AG20443 (cell line): ENCODE measurements around the gene ADRA2B.
A peak's percentile ranks its signal among the peaks of the same experiment; 100 is the strongest.

Source experiments
- DNase-seq: peaks from one replicate; pipeline ENCODE4 v3.0.0; 2012; ENCODE audit warnings: low spot score, mixed read lengths

ADRA2B gene

GRCh38 chr2:96116879-96117533, 635 bp upstream of the ADRA2B start:
- peak; percentile 96 for DNase-seq

- no peak for DNase-seq
Observed at GRCh38 chr2:96115631-96116423, 544 bp downstream of the ADRA2B start.

- DNase-seq, result no peak
Observed at GRCh38 chr2:96114903-96115581, 1.3 kb downstream of the ADRA2B start.

DNA sequence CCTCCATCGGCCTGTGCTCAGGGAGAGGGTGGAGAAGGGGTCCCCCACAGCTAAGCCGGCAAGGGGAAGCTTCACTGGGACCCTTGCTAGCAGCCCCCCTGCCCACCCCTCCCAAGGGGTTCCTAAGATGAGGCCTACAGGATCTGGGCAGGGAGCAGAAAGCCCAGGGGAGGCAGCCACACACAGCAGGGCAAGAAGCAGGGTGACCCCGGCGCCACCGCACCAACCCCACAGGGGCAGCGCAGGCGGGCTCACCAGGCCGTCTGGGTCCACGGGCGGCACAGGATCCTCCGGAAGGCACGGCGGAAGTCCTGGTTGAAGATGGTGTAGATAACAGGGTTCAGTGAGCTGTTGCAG, 1.8 kb downstream of the ADRA2B start:
- DNase-seq, result no peak

- no peak for DNase-seq
Observed at GRCh38 chr2:96113951-96114350, 2.4 kb downstream of the ADRA2B start.

DNA sequence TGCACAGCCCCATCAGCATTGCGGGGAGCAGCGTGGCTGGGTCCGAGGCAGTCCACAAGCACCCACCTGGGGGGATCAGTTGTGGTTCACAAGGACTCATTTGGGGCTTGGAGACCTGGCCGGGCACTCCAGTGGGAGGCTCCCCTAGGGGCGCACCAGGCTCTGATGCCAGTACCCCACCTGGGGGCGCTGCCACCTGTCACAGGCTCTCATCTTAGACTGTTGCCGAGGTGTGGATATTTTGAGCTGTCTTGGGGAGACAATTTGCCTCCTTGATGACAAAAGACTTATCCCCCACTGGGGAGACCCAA, 3.0 kb downstream of the ADRA2B start:
- DNase-seq, result no peak

DNA sequence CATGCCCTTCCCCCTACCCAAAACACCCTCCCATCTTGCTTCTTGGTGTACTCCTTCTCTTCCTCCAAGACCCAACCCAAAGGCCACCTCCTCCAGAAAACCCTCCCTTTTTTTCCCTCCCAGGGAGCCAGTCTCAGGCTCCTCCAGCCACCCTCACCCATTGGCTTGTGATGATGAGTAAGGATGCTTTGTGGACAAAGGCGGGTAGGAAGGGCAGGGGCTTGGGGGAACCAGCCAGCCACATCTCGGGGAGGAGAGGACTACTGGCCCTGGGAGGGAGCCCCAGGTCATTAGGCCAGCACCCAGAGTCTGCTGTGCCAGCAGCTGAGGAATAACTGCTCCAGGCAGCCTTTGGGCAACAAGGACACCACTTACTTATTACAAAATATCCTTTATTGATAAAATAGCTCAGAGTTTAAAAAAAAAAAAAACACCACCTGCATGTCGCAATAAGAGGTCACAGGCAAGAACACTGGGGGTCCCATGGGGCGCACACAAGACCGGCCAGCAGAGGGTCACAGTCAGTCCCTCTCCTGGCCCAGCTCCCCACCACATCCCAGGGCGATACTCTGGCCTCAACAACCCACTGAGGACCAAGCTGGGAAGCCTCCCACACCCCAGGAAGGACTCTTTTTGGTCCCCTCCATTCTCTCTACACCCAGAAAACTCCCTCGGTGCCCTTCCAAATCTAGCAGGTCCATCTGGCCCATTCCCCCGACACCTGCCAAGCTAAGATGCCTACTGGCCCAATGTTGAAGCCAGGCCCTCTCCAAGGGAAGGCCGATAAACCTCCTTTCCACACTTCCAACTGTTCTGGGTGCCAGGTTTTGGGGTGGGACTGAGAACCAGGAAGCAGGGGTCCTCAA, 3.6 kb downstream of the ADRA2B start:
- DNase-seq, result no peak

DNA sequence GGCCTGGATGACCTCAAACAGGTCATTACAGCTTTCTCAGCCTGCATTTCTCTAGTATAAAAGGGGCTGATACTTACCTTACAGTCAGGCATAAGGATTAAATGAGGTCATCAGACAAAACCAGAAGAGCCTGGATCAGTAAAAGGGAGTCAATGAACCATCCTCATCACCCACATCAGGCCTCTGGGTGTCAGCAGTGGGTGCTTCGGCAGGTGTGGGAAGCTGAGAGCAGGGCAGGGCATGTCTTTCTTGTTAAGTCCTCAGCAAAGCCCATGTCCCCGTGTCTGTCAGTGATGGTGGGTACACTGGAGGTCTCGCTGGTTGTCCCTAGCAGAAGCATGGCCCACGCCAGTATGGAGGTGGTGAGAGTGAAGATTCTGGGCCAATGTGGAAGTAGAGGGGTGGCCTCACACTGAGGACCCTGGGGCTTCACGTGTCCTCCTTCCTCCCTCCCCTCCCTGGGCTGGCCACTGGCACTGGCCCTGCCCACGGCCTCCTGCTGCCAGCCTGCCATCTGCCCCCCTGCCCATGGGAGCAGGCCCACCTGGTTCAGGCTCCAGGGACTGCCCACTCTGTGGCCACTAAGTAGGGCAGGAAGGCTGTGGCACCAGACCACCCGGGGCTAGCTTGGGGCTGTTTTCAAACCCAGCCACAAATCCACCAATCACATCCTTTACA, 4.4 kb downstream of the ADRA2B start:
- no peak for DNase-seq

- no peak for DNase-seq
Observed at GRCh38 chr2:96111257-96111640, 5.1 kb downstream of the ADRA2B start.

- no peak for DNase-seq
Observed at GRCh38 chr2:96110621-96111256, 5.6 kb downstream of the ADRA2B start.

- DNase-seq, result no peak
Observed at GRCh38 chr2:96109931-96110511, 6.3 kb downstream of the ADRA2B start.

DNA sequence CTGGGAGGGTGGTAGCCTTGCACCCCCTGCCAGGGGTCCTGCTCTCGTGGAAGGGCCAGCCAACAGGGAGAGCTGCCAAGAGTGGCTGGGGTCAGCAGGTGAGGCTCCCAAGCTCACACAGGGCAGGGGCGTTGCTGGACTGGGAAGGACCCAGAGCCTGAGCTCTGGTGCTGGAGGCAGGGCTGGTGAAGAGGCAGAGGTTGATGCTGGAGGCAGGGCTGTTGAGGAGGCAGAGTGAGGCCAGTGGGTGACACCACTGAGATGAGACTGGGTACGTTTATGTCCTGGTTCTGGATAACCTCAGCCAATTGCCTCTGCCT, 7.0 kb downstream of the ADRA2B start:
- no peak for DNase-seq

GRCh38 chr2:96108541-96109360, 7.6 kb downstream of the ADRA2B start:
- DNase-seq, result peak; percentile 49

DNA sequence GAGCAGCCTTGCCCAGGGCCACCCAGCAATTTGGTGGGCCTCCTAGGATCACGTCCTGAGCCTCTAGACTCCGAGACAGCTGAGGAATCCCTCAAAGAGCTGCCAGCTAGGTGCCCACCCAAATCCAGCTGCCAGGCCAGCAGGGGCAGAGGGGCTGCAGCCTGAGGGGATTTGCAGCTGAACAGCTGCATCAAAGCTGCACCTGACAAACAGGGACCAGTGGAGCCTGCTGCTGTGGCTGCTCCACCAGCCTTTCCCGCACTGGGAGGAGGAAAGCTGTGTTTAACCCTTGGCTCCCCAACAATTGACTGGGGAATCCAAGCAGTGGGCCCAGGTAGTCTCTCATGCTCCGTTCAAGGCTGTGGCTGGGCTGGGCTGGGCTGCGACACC, 8.2 kb downstream of the ADRA2B start:
- DNase-seq, result no peak

DNA sequence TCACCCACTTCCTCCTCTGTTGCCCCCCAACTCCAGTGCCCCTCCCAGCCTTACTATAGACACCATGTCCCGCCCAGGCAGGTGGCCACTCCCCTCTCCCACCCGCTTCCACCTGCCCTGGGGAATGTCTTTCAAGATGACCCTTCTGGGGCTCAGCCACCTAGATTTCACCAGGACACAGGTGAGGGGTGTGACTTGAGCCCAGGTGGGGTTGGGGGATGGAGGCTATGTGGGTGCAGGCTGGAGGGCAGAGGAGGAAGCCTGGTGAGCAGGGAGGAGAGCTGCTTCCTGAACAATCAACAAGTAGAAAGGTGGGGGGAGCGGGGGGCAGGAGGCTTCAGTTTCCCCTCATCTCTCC, 8.7 kb downstream of the ADRA2B start:
- no peak for DNase-seq

DNA sequence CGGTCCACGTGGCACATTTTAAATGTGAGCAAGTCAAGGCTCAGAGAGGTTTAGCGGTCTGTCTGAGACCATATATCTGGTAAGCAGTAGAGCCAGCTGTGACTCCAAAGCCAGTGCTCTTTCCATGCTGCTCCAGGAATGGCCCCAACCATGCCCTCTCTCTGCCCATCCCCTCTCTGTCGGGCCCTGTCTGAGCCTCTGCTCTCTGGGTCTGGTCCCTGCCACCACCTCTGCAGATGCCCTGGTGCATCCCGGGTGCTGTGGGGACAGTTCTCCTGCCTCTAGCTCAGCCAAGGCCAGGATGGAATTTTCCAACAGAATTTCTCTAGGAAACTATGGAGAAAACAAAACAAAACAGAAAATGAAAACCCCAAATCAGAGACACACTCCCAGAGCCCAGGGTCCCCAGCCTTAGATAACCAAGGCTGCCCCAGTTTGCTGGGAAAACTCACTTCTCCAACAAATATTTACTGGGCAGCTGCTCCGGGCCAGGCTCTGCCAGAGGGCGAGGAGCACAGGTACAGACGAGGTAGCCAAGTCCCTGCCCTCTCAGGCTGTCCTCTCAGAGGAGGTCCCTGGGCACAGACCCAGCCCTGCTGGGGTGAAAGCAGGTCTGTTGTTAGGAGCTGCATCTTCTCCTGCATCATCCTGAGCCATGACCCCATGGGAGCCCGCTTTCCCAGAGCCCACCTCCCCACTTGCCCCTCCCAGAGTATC, 9.2 kb downstream of the ADRA2B start:
- no peak for DNase-seq

DNA sequence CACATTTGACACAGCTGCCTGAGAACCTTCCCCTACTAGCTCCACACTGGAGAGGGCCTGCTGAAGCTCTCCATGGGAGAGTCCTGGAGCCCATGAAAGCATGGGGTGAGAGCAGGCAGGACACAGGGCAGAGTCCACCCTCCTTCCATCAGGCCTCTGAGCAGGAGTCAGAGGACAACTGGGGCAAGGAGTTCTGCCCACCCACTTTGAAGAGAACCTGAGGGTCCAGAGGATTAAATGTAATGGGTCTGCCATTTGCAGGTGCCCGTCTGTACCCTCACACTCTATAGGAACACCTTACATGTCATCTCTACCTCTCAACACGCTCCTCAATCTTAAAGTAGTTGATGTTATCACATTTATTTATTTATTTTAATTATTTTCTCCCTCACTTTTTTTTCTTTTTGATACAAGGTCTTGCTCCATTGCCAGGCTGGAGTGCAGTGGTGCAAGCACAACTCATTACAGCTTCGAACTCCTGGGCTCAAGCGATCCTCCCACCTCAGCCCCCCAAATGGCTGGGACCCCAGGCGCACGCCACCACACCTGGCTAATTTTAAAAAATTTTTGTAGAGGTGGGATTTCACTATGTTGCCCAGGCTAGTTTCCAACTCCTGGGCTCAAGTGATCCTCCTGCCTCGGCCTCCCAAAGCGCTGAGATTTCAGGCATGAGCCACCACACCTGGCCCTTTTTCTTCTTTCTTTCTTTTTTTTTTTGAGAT, 10.2 kb downstream of the ADRA2B start:
- DNase-seq, result no peak

DNA sequence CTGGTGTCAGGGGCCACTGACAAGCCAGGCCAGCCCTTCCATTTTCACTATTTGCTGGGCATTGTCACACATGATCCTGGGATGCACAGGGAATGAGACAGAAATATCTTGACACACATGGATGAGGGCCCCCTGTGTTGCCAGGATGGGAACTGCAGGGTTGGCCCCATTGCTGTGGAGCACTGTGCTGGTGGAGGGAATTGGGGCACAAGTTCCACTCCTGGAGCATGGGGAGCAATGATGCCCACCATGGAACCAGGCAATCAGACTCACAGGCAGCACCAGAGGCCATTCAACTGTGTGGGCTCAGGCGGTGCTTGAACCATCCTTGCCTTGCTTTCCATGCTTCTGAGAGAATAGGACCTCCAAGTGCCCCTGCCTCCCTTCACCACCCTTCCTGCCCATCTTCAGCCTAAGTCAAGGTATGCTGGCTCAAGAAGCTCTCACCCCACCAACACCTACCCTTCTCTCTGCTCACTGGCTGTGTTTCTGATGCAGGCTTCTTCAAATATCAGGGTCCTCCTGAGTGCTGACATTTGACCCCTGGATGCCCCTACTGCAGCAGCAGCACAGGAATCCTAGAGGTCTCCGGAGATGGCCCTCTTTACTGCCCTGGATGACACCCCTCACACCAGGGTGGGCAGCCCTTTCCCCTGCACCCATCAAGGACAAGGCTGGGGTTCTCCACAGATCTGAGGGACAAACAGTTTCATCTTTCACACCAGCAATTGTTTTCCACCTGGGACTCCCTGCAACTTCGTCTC, 11.0 kb downstream of the ADRA2B start:
- no peak for DNase-seq
